ENCODE results near the gene ZMIZ1.

The ZMIZ1 gene

DNA sequence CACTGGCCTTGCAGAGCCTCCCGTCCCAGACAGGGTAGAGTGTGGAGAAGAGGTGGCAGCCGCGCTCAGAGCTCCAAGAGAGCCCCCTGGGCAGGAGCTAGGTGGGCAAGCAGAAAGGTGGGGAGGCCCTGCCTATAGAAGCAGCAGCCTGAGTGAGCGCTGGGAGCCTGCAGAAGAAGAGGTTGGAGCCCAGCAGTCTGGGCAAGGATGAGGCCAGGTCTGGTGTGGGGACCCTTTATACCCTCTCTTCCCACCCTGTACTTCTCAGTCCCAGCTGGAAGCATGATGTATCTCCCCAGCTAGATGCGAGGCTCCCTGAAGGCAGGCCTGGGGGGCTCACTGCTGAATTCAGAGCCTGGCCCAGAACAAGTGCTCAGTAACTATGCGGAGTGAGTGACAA is 44.5 kb upstream of the ZMIZ1 start:
- TF ChIP-seq FOXP2 (optimal IDR thresholded peaks at IDR 0.05; ENCODE audit: borderline replicate concordance, extremely low read depth, extremely low read length, insufficient read depth) (no peak), SIN3A (IDR thresholded peaks at IDR 0.05; ENCODE audit: borderline replicate concordance, insufficient read depth, low read length) (no peak), TAF1 (IDR thresholded peaks at IDR 0.05; ENCODE audit: borderline replicate concordance, insufficient read depth, low read length) (no peak), POLR2AphosphoS5 (IDR thresholded peaks at IDR 0.05; ENCODE audit: low read depth, low read length) (no peak)
- TF ChIP-seq, protein P1, sequence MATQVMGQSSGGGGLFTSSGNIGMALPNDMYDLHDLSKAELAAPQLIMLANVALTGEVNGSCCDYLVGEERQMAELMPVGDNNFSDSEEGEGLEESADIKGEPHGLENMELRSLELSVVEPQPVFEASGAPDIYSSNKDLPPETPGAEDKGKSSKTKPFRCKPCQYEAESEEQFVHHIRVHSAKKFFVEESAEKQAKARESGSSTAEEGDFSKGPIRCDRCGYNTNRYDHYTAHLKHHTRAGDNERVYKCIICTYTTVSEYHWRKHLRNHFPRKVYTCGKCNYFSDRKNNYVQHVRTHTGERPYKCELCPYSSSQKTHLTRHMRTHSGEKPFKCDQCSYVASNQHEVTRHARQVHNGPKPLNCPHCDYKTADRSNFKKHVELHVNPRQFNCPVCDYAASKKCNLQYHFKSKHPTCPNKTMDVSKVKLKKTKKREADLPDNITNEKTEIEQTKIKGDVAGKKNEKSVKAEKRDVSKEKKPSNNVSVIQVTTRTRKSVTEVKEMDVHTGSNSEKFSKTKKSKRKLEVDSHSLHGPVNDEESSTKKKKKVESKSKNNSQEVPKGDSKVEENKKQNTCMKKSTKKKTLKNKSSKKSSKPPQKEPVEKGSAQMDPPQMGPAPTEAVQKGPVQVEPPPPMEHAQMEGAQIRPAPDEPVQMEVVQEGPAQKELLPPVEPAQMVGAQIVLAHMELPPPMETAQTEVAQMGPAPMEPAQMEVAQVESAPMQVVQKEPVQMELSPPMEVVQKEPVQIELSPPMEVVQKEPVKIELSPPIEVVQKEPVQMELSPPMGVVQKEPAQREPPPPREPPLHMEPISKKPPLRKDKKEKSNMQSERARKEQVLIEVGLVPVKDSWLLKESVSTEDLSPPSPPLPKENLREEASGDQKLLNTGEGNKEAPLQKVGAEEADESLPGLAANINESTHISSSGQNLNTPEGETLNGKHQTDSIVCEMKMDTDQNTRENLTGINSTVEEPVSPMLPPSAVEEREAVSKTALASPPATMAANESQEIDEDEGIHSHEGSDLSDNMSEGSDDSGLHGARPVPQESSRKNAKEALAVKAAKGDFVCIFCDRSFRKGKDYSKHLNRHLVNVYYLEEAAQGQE (IDR thresholded peaks at IDR 0.05; ENCODE audit: insufficient read depth in 1 of 2, low read depth in 2 of 2, low read length in 2 of 2), result no peak

DNA sequence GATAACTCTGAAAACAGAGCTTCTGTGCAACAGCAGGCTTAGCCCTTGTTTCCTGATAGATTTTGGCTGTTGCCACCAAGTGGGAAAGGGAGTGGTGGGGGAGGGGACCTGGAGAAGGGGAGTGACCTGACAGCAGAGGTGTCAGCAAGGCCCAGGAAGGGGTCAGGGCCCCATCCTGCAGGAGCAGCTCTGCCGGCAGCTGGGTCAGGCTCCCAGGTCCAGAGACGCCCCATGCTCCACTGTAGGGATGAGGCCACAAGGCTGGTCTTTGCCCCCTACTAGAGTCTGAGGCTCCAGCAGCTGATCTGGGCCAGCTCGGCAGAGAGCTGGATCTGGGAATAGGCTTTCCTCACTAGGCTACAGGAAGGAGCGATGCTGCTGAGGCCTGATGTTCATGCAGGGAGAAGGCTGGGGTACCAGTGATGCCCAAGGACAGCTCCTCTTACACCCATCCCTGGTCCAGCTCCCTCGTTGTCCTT is 44.0 kb upstream of the ZMIZ1 start:
- no peak for TF ChIP-seq FOXP2 (optimal IDR thresholded peaks at IDR 0.05; ENCODE audit: borderline replicate concordance, extremely low read depth, extremely low read length, insufficient read depth)
- TF ChIP-seq, protein P1 (IDR thresholded peaks at IDR 0.05; ENCODE audit: insufficient read depth in 1 of 2, low read depth in 2 of 2, low read length in 2 of 2), result no peak
- no peak for TF ChIP-seq POLR2AphosphoS5 (IDR thresholded peaks at IDR 0.05; ENCODE audit: low read depth, low read length)
- no peak for TF ChIP-seq SIN3A (IDR thresholded peaks at IDR 0.05; ENCODE audit: borderline replicate concordance, insufficient read depth, low read length)
- no peak for TF ChIP-seq TAF1 (IDR thresholded peaks at IDR 0.05; ENCODE audit: borderline replicate concordance, insufficient read depth, low read length)

DNA sequence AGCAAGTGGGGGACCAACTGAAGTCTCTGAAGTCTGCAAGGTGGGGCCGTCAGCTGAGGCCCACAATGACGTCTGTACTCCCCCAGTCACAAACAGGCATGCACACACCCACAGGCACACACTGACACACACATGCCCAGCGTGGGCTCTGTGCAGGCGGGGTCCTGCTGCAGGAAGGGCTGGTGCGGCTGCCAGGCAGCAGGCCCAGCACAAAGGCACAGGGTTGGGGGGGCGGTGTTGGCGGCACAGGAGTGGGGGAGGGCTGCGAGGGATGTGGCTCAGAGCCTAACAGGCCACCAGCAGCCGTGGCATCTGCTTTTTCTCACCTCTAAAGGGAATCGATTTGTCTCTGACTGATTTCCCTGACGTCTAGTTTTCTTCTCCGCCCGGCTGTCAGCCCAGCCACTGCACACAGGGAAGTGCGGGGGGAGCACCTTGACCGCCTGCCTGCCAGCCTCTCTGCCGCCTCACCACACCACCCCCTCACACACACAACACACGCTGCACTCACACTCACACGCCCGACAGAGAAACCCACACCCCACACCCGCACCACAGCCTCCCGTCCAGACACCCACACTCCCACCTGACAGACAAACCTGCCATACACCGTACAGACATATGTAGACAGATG is 43.5 kb upstream of the ZMIZ1 start:
- TF ChIP-seq POLR2AphosphoS5 (IDR thresholded peaks at IDR 0.05; ENCODE audit: low read depth, low read length), result no peak
- TF ChIP-seq TAF1 (IDR thresholded peaks at IDR 0.05; ENCODE audit: borderline replicate concordance, insufficient read depth, low read length), result no peak
- no peak for TF ChIP-seq SIN3A (IDR thresholded peaks at IDR 0.05; ENCODE audit: borderline replicate concordance, insufficient read depth, low read length)
- no peak for TF ChIP-seq FOXP2 (optimal IDR thresholded peaks at IDR 0.05; ENCODE audit: borderline replicate concordance, extremely low read depth, extremely low read length, insufficient read depth)
- TF ChIP-seq, protein P1 (IDR thresholded peaks at IDR 0.05; ENCODE audit: insufficient read depth in 1 of 2, low read depth in 2 of 2, low read length in 2 of 2), result no peak

DNA sequence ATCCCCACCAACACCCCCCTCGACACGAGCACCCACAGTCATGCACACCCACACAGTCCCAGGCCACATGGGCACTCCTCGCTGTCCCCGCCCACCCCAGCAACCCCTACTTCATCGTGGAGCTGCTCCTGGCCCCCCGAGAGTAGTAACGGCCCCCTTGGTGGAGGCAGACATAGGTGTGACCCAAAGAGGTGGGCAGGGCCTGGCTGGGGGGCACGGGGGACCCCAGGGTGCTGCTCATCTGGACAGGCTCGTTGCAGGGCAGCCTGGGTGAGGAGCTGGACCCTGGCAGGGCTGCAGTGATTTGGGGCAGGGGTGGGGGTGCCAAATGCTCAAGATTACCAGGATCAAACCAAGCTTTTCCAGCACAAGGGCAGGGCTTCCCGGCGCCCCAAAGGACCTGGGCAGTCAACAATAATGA is 42.4 kb upstream of the ZMIZ1 start:
- no peak for TF ChIP-seq FOXP2 (optimal IDR thresholded peaks at IDR 0.05; ENCODE audit: borderline replicate concordance, extremely low read depth, extremely low read length, insufficient read depth)

DNA sequence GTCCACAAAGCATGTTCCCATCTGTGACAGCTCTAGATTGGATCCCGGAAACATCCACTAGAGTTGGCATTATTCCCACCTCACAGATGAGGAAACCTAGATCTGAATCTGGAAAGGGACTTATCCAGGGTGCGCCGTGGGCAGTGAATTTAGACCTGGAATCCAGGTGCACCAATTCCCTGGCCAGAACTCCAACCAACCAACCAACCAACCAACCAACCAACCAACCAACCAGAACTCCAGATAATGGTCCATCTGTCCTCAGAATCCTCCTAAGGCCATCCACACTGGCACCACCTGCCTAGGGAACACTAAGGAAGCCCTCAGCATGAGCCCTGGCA is 42.0 kb upstream of the ZMIZ1 start:
- TF ChIP-seq FOXP2 (optimal IDR thresholded peaks at IDR 0.05; ENCODE audit: borderline replicate concordance, extremely low read depth, extremely low read length, insufficient read depth) (no peak), SIN3A (IDR thresholded peaks at IDR 0.05; ENCODE audit: borderline replicate concordance, insufficient read depth, low read length) (no peak), POLR2AphosphoS5 (IDR thresholded peaks at IDR 0.05; ENCODE audit: low read depth, low read length) (no peak), TAF1 (IDR thresholded peaks at IDR 0.05; ENCODE audit: borderline replicate concordance, insufficient read depth, low read length) (no peak)
- TF ChIP-seq, protein P1 (IDR thresholded peaks at IDR 0.05; ENCODE audit: insufficient read depth in 1 of 2, low read depth in 2 of 2, low read length in 2 of 2), result no peak
